ENCODE results near the gene EGLN2. TPM values are rescaled to one million over a fixed set of nuclear protein-coding genes. Genes with fewer than 3 reads are reported as not detected.
A peak's percentile ranks its signal among the peaks of the same experiment; 100 is the strongest.

EGLN2 gene
- total RNA-seq, 1 experiment from 2014 or later, result 131 TPM

DNA sequence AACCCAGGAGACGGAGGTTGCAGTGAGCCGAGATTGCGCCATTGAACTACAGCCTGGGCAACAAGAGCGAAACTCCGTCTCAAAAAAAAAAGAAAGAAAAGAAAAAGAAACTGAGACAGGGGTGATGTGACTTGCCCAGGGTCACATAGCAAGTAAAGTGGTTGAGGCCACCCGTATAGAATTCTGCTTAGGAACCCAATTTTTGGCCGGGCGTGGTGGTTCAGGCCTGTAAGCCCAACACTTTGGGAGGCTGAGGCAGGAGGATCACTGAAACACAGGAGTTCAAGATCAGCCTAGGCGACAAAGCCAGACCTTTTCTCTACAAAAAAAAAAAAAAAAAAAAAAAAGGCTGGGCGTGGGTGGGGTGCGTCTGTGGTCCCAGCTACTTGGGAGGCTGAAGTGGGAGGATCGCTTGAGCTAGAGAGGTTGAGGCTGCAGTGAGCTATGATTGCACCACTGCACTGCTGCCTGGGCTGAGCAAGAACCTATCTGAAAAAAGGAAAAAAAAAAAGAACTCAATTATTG lies 46.7 kb upstream of the EGLN2 start:
- peaks cover 47 to 61% (median 50%) of the 10 kb centered on the region in 3 experiments for H3K36me3 Mint-ChIP-seq (ENCODE audit: insufficient read depth in 1 of 3, low read depth in 3 of 3)
- Histone ChIP-seq H4K20me1 (ENCODE audit: control insufficient read depth, insufficient read depth, insufficient read length) (peaks cover 3% of the 10 kb centered on the region), H3K9ac (ENCODE audit: extremely low read depth, insufficient read length, low read length) (peak overlapping the region; percentile 34), H2BK20ac (ENCODE audit: low read depth, low read length, poor library complexity, severe bottlenecking) (no peak overlapping the region), H2BK5ac (ENCODE audit: insufficient read length, low read length) (no peak overlapping the region), H3K27ac (ENCODE audit: insufficient read length, low read depth, low read length) (no peak overlapping the region), H3K79me2 (ENCODE audit: insufficient read depth, low read length) (peaks cover 40% of the 10 kb centered on the region; the same call in 1 of the 2 replicates), H3K4ac (ENCODE audit: low read depth, low read length) (no peak overlapping the region), H2BK15ac (ENCODE audit: low read depth, low read length) (no peak overlapping the region), H3K23ac (ENCODE audit: insufficient read length, low read depth, low read length) (no peak overlapping the region), H4K8ac (replicated peaks; ENCODE audit: insufficient read length, low read depth, low read length) (no peak overlapping the region), H3K56ac (ENCODE audit: insufficient read length, low read depth, low read length) (no peak overlapping the region), H4K5ac (ENCODE audit: insufficient read length, low read depth, low read length) (no peak overlapping the region), H3K27me3 (ENCODE audit: insufficient read depth, low read length) (no peaks in the 10 kb centered on the region; the same call in 1 of the 2 replicates), H3K14ac (ENCODE audit: insufficient read depth, low read length) (no peak overlapping the region), H3K23me2 (ENCODE audit: insufficient read length, low read depth, low read length, poor library complexity, severe bottlenecking) (peaks cover 9% of the 10 kb centered on the region), H3K9me3 (ENCODE audit: control insufficient read depth, low read depth, low read length) (no peaks in the 10 kb centered on the region), H2BK120ac (ENCODE audit: low read depth, low read length, poor library complexity, severe bottlenecking) (no peak overlapping the region), H3K18ac (ENCODE audit: insufficient read length, low read depth, low read length) (no peak overlapping the region), H2BK12ac (ENCODE audit: insufficient read length, low read depth, low read length) (no peak overlapping the region), H3T11ph (ENCODE audit: low read length) (no peak overlapping the region), H4K91ac (ENCODE audit: insufficient read length, low read depth, low read length) (no peak overlapping the region), H2AK5ac (ENCODE audit: insufficient read length, low read length) (no peak overlapping the region), H3K79me1 (ENCODE audit: insufficient read depth, low read depth, low read length, poor library complexity, severe bottlenecking) (peaks cover 15% of the 10 kb centered on the region), H2AFZ (ENCODE audit: low read length) (no peak overlapping the region), H3K4me1 (ENCODE audit: insufficient read depth, low read length) (no peaks in the 10 kb centered on the region; the same call in 1 of the 2 replicates), H3K4me2 (ENCODE audit: insufficient read depth, insufficient read length, low read length) (peak overlapping the region; percentile 72)
- H3K27me3 Mint-ChIP-seq (ENCODE audit: low read depth), result no peaks in the 10 kb centered on the region; the same call in none of the 2 replicates
- TF ChIP-seq CTCF (conservative IDR thresholded peaks at IDR 0.05), result no peak
- peak overlapping the region; percentile 86 to 99 (median 99); a peak in 5 of 7 replicates for H3K27ac Mint-ChIP-seq
- H3K9me3 Mint-ChIP-seq, result peaks cover 0 to 3% of the 10 kb centered on the region in 2 experiments; a peak in 1 of 5 replicates
- DNase-seq, result no peak
- peak overlapping the region; percentile 95 to 98 for H3K4me3 Mint-ChIP-seq
- WGBS (ENCODE audit: extremely low coverage, insufficient read length, low lambda C conversion rate), result no CpG with 5 or more reads among the region's 12 CpGs
- peaks cover 31 to 40% of the 10 kb centered on the region in 2 experiments for H3K4me1 Mint-ChIP-seq
